GM23338 (cell line): ENCODE results near the gene RTEL1.

Experiments used
- CTCF ChIP-seq, 2 experiments: fragments of 200-600 bp in 1 of 2; sonication (generic) in 1 of 2; conservative IDR thresholded peaks; 2 replicates each; pipeline versions ENCODE4 v1.5.1 to v1.6.1; 2016 to 2017; ENCODE audit warnings: antibody characterized with exemption in 2 of 2, low read depth in 2 of 2, mild to moderate bottlenecking in 2 of 2, moderate library complexity in 1 of 2
- ETS1 ChIP-seq: IDR thresholded peaks from 2 replicates; pipeline ENCODE4 v1.6.1; 2016; ENCODE audit warnings: antibody characterized with exemption
- EZH2 ChIP-seq: fragments of 200-600 bp; sonication (generic); IDR thresholded peaks from one replicate; pipeline ENCODE4 v1.8.0; 2017; ENCODE audit warnings: antibody characterized with exemption, mild to moderate bottlenecking, low read depth; ENCODE audit not compliant: unreplicated experiment
- EZH2phosphoT487 ChIP-seq: fragments of 200-600 bp; sonication (generic); IDR thresholded peaks from one replicate; pipeline ENCODE4 v1.8.1; 2018; ENCODE audit warnings: antibody characterized with exemption; ENCODE audit not compliant: unreplicated experiment
- NANOG ChIP-seq: IDR thresholded peaks from 2 replicates; pipeline ENCODE4 v1.6.1; 2016; ENCODE audit warnings: antibody characterized with exemption, borderline replicate concordance
- POLR2AphosphoS5 ChIP-seq: IDR thresholded peaks from 2 replicates; pipeline ENCODE4 v1.6.1; 2016; ENCODE audit warnings: antibody characterized with exemption, low read depth
- REST ChIP-seq: IDR thresholded peaks from one replicate; pipeline ENCODE4 v1.6.1; 2018; ENCODE audit warnings: antibody characterized with exemption; ENCODE audit not compliant: unreplicated experiment
- STAT1 ChIP-seq: IDR thresholded peaks from one replicate; pipeline ENCODE4 v1.6.1; 2016; ENCODE audit warnings: antibody characterized with exemption; ENCODE audit not compliant: unreplicated experiment
- ZNF331 ChIP-seq: fragments of 250-450 bp; sonication (Bioruptor Pico); IDR thresholded peaks from 2 replicates; pipeline ENCODE4 v1.5.0; 2020; ENCODE audit warnings: low read depth, mild to moderate bottlenecking, moderate library complexity

- TF ChIP-seq ETS1 (no peak), CTCF (conservative IDR thresholded peaks at IDR 0.05; ENCODE audit: low read depth in 2 of 2) (no peak), EZH2 (no peak), POLR2AphosphoS5 (no peak), NANOG (no peak), EZH2phosphoT487 (no peak), ZNF331 (CRISPR knock-in tag) (no peak), STAT1 (no peak), REST (no peak)
These were observed 32.2 kb upstream of the RTEL1 start for GRCh38 chr20:63625771-63626423.
